Glutamatergic neuron (in vitro differentiated cells): ENCODE measurements around the gene CDC42SE2. TPM values are rescaled to one million over a fixed set of nuclear protein-coding genes. Genes with fewer than 3 reads are reported as not detected.

ENCODE experiments used
- DNase-seq: peaks from one replicate; pipeline ENCODE4 v3.0.0; 2022
- H3K27ac Mint-ChIP-seq: one replicate; pipeline ENCODE4 v1.8.0; 2020; ENCODE audit warnings: mild to moderate bottlenecking, mixed read lengths, inconsistent platforms; ENCODE audit not compliant: unreplicated experiment
- H3K27me3 Mint-ChIP-seq: one replicate; pipeline ENCODE4 v1.8.0; 2020; ENCODE audit warnings: mild to moderate bottlenecking, moderate library complexity, mixed read lengths, inconsistent platforms; ENCODE audit not compliant: unreplicated experiment
- H3K36me3 Mint-ChIP-seq: one replicate; pipeline ENCODE4 v1.8.0; 2020; ENCODE audit warnings: mild to moderate bottlenecking, mixed read lengths, inconsistent platforms; ENCODE audit not compliant: unreplicated experiment
- H3K4me1 Mint-ChIP-seq: one replicate; pipeline ENCODE4 v1.8.0; 2020; ENCODE audit warnings: mild to moderate bottlenecking, low read depth, mixed read lengths, inconsistent platforms; ENCODE audit not compliant: unreplicated experiment
- H3K4me3 Mint-ChIP-seq: one replicate; pipeline ENCODE4 v1.8.0; 2020; ENCODE audit warnings: mild to moderate bottlenecking, mixed read lengths, inconsistent platforms; ENCODE audit not compliant: unreplicated experiment
- H3K9me3 Mint-ChIP-seq: one replicate; pipeline ENCODE4 v1.8.0; 2020; ENCODE audit warnings: mild to moderate bottlenecking, moderate library complexity, mixed read lengths, inconsistent platforms; ENCODE audit not compliant: unreplicated experiment
- CTCF ChIP-seq: fragments of 200-600 bp; sonication (generic); IDR thresholded peaks from one replicate; pipeline ENCODE4 v1.5.0; 2021; ENCODE audit not compliant: partially characterized antibody, unreplicated experiment
- total RNA-seq: library from RNA; stranded (reverse); fragmentation: NEBNext Ultra II Directional; extraction: Animal tissue kit (Norgen Biotek cat#: 25700); gene quantifications from one replicate; pipeline ENCODE4 v1.2.1, GENCODE V29; 2021; ENCODE audit not compliant: unreplicated experiment

CDC42SE2 gene
- total RNA-seq, 1 donor from 2014 or later, result 15.5 TPM

- Mint-ChIP-seq H3K27ac (no peak overlapping the region), H3K4me1 (no peaks in the 10 kb centered on the region), H3K27me3 (peaks cover 2% of the 10 kb centered on the region), H3K4me3 (no peak overlapping the region), H3K9me3 (no peaks in the 10 kb centered on the region), H3K36me3 (no peaks in the 10 kb centered on the region)
- DNase-seq, result no peak
- TF ChIP-seq CTCF, result no peak
Observed at GRCh38 chr5:131220566-131220965, 43.3 kb upstream of the CDC42SE2 start.

GRCh38 chr5:131221008-131221703 is 42.7 kb upstream of the CDC42SE2 start:
- no peaks in the 10 kb centered on the region for H3K9me3 Mint-ChIP-seq
- no peak for DNase-seq
- H3K4me3 Mint-ChIP-seq, result no peak overlapping the region
- no peak overlapping the region for H3K27ac Mint-ChIP-seq
- no peak for TF ChIP-seq CTCF
- H3K36me3 Mint-ChIP-seq, result no peaks in the 10 kb centered on the region
- H3K4me1 Mint-ChIP-seq, result no peaks in the 10 kb centered on the region
- peaks cover 2% of the 10 kb centered on the region for H3K27me3 Mint-ChIP-seq

- Mint-ChIP-seq H3K36me3 (no peaks in the 10 kb centered on the region), H3K4me1 (no peaks in the 10 kb centered on the region), H3K27ac (no peak overlapping the region), H3K4me3 (no peak overlapping the region), H3K9me3 (no peaks in the 10 kb centered on the region), H3K27me3 (peaks cover 2% of the 10 kb centered on the region)
- DNase-seq, result no peak
- no peak for TF ChIP-seq CTCF
Observed at GRCh38 chr5:131221888-131222287, 42.0 kb upstream of the CDC42SE2 start.

- Mint-ChIP-seq H3K27ac (no peak overlapping the region), H3K36me3 (no peaks in the 10 kb centered on the region), H3K4me1 (no peaks in the 10 kb centered on the region), H3K4me3 (no peak overlapping the region), H3K27me3 (peaks cover 2% of the 10 kb centered on the region), H3K9me3 (no peaks in the 10 kb centered on the region)
- DNase-seq, result no peak
- TF ChIP-seq CTCF, result no peak
Observed at GRCh38 chr5:131222731-131223130, 41.1 kb upstream of the CDC42SE2 start.

GRCh38 chr5:131223751-131224386 is 40.0 kb upstream of the CDC42SE2 start:
- no peak for TF ChIP-seq CTCF
- H3K36me3 Mint-ChIP-seq, result no peaks in the 10 kb centered on the region
- H3K27me3 Mint-ChIP-seq, result peaks cover 2% of the 10 kb centered on the region
- DNase-seq, result no peak
- no peaks in the 10 kb centered on the region for H3K9me3 Mint-ChIP-seq
- H3K27ac Mint-ChIP-seq, result no peak overlapping the region
- no peaks in the 10 kb centered on the region for H3K4me1 Mint-ChIP-seq
- H3K4me3 Mint-ChIP-seq, result no peak overlapping the region
